GM19452 (cell line): ENCODE data around the gene PRLR.
"Not testable (repeated sequence)": the region's sequence is repeated elsewhere in the genome, so short reads cannot be mapped to it uniquely, and the experiment has no call there.

Source experiments
- ATAC-seq: cut with Tn5 transposase; IDR thresholded peaks from one replicate; pipeline ENCODE4 v1.9.1; 2021; ENCODE audit not compliant: unreplicated experiment

The PRLR gene

DNA sequence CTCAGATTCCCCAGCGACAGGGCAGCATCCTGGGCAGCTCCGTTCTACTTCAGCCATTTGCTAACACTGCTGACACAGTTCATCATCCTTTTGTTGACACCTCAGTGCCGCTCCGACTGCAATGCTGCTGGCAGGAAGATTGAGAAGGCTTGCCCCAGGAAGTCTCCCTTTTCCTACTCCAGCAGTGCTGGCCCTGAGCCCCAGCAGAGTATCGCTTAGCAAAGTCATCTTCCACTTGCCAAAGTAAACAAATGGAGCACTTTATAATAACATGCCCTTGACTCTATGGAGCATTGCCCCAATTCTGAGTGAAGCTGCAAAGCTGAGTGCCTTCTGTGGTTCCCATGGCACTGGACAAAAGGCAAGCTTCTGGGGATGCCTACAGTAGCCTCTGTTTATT, 32.2 kb downstream of the PRLR start:
- no peak for ATAC-seq

DNA sequence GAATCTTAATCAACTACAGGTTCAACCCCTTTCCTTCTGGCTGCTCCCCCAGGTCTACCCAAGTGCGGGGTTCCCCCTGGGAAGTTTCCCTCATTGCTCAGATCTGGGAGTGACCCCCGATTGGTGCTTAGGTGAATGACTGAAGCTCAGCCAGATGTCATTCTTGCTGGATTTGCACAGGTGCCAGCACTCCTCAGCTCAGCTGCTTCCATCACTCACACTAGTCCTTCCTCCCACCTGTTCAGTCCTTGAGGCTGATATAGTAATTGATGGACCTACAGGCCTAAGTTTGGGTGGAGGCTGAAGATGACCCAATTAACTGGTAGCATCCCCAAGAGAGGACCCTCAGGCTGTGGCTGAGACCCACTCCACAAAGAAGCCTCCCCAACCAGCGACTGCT, 32.9 kb downstream of the PRLR start:
- no peak for ATAC-seq

- ATAC-seq, result no peak
These were observed 34.8 kb downstream of the PRLR start for GRCh38 chr5:35195472-35195852.

DNA sequence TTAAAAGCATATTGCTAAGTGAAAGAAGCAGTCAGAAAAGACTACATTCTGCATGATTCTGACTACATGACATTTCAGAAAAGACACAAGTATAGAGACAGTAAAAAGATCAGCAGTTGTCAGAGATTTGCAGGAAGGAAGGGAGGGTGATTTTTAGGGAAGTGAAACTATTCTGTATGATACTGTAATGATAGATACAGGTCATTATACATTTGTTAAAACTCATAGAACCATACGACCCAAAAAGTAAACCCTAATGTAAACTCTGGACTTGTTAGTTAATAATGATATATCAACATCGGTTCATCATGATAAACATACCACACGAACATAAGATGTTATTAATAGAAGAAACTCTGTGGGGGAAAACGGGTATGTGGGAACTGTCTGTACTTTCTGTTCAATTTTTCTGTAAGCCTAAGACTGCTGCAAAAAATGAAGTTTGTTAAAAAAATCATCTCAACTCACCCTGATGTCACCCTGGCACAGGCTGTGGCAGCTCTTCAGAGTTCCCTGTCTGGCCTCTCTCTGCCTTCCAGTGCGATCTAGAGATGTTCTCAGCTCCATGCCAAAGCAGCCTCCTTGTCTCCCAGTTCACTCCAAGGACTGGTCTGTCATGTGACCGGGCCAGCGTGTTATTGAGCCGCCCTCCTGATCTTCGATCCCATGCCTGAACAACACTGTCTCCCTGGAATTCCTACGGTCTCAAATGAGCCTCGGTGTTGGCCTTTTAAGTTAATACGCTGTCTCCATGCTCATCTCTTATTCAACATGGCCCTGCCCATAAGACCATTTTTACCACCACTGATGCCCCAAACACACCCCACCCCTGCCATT, 35.4 kb downstream of the PRLR start:
- ATAC-seq, result peak; percentile 97

- no peak for ATAC-seq
These were observed 37.8 kb downstream of the PRLR start for GRCh38 chr5:35192506-35192905.

- ATAC-seq, result not testable (repeated sequence)
These were observed 40.5 kb downstream of the PRLR start for GRCh38 chr5:35189801-35190200.

GRCh38 chr5:35188031-35188457, 42.2 kb downstream of the PRLR start:
- no peak for ATAC-seq

DNA sequence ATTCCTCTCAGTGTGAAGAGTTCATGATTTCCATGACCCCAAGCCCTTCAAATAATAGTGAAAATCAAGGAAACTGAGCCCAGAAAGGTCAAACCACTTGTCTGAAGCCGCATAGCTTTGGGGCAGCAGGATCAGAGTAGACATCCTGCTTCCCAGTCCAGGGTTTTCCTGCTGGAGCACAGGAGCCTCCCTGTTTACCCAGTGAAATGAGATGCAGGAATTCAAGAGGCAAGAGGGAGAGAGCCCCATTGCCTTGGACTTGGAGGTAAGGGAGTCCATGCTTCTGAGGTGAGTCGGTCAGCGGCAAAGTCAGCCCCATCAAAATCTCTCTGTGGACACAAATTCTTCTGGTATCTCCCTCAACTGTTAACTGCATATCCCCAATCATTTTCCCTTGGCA, 42.7 kb downstream of the PRLR start:
- not testable (repeated sequence) for ATAC-seq

DNA sequence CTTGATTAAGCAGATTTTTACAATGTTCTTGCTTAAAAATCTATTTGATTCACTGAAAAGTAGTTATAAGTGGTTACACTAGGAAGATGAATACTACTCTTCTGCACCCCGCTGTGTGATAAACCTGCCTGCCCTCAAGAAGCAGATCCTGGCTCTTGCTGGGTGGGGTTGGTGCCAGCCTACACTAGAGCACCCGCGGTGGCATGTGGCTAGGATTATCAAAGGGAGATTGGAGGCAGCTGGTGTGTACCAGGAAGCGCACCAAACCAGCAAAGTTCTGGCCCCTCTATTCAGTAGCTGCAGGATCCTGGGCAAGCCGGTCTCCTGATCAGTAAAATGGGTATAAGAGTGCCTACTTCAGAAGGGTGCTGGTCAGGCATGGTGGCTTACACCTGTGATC, 43.5 kb downstream of the PRLR start:
- ATAC-seq, result no peak

DNA sequence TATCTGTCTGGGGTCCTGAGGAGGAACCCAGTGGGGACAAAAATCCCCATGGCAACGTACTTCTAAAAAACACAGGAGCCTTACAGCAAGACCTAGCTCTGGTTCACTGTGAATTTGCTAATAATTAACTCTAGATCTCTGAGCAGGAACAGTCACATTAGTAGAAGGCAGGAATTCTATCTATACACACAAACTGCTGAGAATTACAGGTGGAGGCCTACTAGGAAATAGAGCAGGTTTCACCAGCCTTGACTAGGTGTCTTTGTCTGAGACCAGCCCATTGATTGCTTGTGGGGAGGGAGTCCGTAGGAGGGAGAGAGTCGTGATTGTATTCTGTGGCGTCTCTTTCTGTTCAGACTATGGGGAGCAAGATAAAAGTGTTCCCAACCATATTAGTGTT, 44.8 kb downstream of the PRLR start:
- no peak for ATAC-seq

DNA sequence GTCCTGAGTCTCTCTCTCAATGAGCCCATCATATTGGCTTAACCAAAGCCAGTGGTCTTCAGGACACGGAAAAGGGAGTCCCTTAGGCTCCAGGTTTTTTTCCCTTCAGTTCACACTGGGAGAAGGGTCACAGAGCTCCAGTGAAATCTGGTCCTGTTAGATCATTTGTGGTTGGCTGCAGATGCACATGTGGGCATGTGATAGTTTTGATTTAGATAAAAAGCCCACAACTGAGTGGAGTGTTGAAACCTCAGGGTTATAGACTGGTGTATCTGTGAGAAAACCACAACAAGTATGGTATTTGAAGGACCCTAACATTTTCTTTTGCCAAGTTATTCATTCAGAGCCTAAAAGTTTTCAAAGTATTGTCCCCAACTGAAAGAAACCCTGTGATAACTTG, 46.7 kb downstream of the PRLR start:
- no peak for ATAC-seq

GRCh38 chr5:35182910-35183535, 47.3 kb downstream of the PRLR start:
- ATAC-seq, result peak; percentile 71

- no peak for ATAC-seq
These were observed 47.8 kb downstream of the PRLR start for GRCh38 chr5:35182486-35182885.

DNA sequence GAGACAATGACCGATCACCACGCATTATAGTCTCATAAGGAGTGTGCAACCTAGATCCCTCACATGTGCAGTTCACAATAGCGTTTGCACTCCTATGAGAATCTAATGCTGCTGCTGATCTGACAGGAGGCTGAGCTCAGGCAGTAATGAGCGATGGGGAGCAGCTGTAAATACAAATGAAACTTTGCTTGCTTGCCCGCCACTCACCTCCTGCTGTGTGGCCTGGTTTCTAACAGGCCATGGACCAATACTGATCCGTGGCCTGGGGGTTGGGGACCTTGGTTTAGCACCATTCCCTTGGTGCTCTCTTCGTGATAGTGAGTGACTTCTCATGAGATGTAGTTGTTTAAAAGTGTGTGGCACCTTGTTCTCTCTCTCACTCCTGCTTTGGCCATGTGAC, 50.2 kb downstream of the PRLR start:
- ATAC-seq, result no peak

DNA sequence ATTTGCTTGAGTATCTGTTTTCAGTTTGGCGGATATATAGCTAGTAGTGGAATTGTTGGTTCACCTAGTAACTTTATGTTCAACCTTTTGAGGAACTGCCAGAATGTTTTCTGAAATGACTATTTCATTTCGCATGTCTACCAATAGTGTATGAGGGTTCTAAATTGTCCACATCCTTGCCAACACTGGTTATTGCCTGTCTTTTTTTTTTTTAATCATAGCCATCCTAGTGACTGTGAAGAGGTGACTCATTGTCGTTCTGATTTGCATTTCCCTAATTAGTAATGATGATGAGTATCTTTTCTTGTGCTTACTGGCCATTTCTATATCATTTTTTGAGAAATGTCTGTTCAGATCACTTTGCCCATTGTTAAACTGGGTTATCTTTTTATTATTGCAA, 52.5 kb downstream of the PRLR start:
- ATAC-seq, result no peak

- no peak for ATAC-seq
These were observed 57.8 kb downstream of the PRLR start for GRCh38 chr5:35172533-35172932.

- ATAC-seq, result no peak
These were observed 58.3 kb downstream of the PRLR start for GRCh38 chr5:35171991-35172390.

DNA sequence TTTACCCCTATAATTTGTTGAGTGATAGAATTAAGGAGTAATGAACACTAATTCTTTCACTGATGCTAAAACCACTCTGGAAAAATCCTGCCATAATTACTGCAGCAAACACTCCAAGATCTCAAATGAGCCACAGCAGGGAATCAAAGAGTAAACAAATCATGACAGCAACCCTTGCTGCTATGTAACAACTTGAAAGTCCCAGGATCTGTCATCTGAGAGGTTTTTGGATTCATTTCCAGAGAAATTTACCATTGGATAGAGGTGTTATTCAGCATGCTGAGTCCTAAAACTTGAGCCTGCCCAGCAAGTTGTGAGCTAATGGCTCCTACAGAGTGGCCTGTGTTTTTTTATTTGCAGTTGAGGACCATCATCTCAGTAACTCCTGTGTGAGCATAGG, 59.2 kb downstream of the PRLR start:
- ATAC-seq, result no peak

DNA sequence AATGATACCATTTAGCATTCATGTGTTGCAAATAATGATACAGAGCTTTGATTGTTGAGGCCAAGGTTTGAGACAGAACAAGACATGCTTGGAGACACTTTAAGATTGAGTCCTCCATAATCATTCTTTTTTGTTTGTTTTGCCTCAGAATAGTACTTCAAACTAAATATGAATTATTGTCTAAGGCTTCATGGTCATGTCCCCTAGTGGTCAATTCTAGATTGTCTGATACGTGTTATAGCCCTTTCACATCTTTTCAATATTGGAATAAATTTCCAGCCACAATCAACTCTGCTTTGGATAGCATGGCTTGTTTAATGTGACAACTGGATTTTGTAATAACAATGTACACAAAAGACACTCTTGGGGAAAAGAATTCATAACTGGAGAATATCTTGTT, 64.2 kb downstream of the PRLR start:
- ATAC-seq, result no peak

GRCh38 chr5:35164860-35165542, 65.3 kb downstream of the PRLR start:
- ATAC-seq, result no peak

DNA sequence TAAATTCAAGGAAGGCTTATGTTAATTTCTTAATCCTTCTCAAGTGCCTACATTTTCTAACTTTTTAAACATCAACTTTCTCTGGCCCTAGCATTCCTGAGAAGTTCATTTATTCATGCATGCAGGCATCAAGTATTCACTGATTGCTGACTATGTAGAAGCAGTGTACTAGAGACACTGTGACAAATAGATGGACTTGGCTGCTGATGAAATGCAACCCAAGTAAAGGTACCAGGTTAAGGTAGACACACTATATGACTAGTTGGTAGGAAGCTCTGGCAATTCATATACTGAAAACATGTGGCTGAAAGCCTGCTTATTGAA, 66.6 kb downstream of the PRLR start:
- ATAC-seq, result no peak
